ENCODE data around the gene SNPH. TPM values are rescaled to one million over a fixed set of nuclear protein-coding genes. Genes with fewer than 3 reads are reported as not detected.

Gene SNPH
- total RNA-seq, 2 experiments from 2014 or later: 1.9 to 2.1 TPM

- ChIA-PET CTCF (no interaction called here), POLR2A (interaction anchor here (0.6 kb wide), 1 partner anchor 13 kb away, joined by 4 read pairs; no protein-coding TSS in a partner anchor)
These were observed 16.9 kb downstream of the SNPH start for GRCh38 chr20:1282966-1283365.

DNA sequence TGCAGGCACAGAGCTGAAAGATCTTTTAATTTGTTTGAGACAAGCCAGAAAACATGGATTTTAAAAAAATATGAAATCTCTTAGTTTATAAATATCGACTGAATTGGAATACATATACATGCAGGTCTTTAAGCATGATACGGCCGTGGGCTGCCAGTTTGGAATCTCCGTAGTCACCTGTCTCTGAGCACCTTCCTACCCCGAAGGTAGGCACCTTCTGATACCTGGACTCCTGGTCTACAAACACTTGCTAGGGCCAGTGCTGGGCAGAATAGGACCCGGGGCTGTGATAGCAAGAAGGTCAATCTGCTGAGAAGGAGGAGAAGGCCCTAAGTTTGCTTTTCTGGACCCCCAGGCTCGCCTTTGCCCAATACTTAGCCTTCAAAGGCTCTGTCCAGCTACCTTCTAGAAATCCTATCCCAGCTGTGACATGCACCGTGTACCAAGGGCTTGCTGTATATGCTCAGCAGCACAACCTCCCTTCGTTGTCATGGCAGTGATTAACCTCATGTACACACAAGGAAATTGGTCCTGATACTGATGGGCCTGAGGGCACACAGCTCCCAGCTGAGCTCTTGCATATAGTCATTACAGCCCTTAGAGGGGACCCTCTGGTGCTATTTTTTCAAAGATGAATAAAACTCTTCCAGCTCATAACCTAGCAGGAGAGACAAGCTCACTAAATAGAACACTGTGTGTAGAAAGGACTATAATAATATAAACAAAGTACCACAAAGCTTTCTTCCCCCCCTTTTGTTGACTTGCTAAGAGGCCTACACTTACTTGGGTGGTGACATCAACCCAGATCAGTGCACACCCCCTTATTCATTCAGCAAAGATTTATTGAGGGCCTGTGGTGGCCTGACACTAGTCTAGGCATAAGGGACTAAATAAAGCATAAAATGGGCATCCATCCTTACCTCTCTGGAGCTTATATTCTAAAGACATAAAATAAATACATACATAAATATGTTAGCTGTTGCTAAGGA, 17.7 kb downstream of the SNPH start:
- CTCF ChIA-PET: no interaction called here
- POLR2A ChIA-PET: interaction anchor here (0.6 kb wide), 1 partner anchor 14 kb away, joined by 4 read pairs; no protein-coding TSS in a partner anchor

DNA sequence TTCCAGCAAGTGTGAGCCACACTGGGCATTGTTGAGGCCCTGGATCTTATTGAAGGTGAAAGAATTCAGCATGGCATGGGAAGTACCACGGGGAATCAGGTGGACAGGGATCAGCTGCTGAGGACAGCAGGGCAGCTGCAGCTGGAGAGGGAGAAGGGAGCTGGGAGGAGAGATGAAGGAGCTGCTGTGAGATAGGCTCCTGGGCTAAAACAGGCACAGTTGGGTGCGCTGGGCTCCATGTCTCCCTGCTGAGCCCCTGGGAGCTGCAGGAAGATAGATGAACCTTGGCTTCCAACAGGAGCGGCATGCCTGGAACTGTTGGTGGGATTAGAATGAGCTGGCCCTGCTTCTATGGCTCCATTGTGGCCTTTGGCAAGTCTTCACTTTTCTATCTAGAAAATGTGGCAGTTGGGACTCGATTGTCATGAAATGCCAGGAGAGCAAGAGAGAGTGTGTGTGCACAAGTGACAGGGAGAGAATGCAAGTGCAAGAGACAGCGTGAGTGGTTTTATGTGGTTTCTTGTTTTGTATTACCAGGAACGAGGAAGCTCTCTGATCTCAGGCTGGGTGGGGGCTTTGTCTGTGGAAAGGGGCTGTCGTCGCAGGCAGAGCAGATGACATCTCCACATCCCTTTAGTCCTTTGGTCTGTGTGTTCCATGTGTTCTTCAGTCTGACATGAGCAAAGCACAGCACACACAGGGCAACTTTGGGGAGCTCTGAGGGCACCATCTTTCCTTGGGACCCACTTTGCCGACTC, 20.4 kb downstream of the SNPH start:
- ChIA-PET POLR2A (interaction anchor here (0.6 to 0.7 kb wide), 2 partner anchors 40 to 153 kb away, joined by 3 to 4 read pairs; no protein-coding TSS in a partner anchor), CTCF (interaction anchor here (0.6 to 1.0 kb wide), 2 partner anchors 14 to 68 kb away, joined by 3 to 6 read pairs; no protein-coding TSS in a partner anchor)

DNA sequence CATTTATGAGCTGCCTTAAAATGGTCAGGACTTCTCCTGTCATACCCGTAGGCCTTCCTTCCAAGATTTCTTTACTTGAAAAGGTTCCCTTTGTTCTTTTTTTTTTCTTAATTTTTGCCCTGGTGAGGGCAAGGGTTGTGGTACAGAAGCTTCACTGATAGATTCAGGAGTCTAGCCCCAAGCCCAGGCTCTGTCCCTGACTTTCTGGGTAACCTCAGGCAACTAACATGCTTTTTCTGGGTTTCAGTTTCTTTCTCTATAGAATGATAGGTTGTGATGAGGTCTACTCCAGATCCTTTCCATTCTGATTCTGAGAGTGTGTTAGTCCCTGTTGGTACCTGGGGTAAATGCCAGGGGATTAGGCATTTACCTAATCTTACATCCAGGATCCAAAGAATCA, 21.2 kb downstream of the SNPH start:
- CTCF ChIA-PET: interaction anchor here (1.0 kb wide), 1 partner anchor 13 kb away, joined by 3 read pairs; no protein-coding TSS in a partner anchor

GRCh38 chr20:1287787-1288569, 21.9 kb downstream of the SNPH start:
- POLR2A ChIA-PET: no interaction called here
- CTCF ChIA-PET: no interaction called here

More for the DNA sequence above, 21.2 kb downstream of the SNPH start:
- POLR2A ChIA-PET: no interaction called here

DNA sequence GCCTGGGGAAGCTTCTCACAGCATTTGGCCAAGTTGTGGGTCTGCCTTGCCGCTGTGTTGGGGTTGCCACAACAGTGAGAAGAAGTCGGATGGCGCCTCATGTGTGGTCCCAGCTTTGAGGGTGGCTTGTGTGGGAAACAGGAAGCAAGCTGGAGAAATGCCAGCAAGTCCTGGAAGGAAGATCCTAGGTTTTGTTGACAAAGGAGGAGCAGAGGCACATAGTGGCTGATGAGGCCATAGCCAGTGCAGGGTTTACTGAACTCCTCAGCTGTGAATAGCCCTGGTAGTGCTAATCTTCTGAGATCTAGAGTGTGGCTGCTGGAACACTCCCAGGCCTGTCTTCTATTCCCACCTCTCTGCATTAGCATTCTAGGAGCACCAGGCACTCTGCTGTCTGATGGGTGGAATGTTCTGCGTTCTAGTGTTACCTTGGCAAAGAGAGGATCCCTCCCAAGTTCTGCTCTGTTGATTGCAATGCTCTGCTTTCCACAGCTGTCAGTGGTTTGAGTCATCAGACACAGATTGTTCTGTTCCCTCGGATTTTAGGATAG, 25.2 kb downstream of the SNPH start:
- ChIA-PET CTCF (no interaction called here), POLR2A (no interaction called here)

GRCh38 chr20:1292620-1293019, 26.5 kb downstream of the SNPH start:
- CTCF ChIA-PET: no interaction called here

GRCh38 chr20:1293641-1294379, 27.7 kb downstream of the SNPH start:
- ChIA-PET POLR2A (no interaction called here), CTCF (no interaction called here)

More at GRCh38 chr20:1292620-1293019, 26.5 kb downstream of the SNPH start:
- POLR2A ChIA-PET: no interaction called here

DNA sequence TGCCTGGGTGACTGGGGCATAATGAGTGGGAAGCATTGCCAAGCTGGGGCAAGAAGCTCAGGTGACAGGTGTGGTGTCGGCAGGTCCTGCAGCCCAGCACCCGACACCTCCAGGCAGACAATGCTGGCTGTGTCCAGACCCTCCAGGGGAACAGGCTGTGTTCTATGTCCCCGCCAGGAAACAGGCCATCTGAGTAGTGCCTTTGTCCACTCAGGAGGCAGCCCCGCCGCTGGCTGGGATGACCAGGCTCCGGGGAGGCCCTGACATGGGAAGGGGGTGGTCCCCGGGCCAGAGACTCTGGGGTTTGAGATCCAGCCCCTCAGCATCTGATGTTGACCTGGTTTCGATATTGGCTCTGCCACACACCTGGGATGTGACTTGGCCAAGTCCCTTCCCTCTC, 28.4 kb downstream of the SNPH start:
- CTCF ChIA-PET: no interaction called here
- POLR2A ChIA-PET: no interaction called here

GRCh38 chr20:1295276-1295930, 29.3 kb downstream of the SNPH start:
- POLR2A ChIA-PET: no interaction called here
- CTCF ChIA-PET: no interaction called here

DNA sequence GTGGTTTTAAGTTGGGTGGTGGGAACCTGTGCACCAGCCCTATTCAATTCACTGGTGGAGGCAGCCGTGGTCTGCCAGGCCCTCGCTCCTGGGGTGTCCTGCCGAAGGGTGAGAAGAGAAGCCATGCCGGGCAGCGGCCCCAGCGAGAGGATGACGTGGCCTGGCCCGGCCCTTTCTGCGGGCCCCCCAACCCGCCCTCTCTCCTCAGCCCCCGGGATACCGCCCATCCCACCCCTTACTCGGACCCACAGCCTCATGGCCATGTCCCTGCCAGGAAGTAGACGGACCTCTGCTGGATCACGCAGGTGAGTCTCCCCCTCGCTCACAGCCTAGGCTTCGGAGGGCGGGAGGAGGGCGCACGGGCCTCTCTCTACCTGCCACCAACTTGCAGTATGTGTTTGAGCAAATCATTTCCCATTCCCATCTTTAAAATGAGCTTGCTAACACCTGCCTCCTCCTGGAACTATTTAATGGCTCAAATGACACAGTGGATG, 30.1 kb downstream of the SNPH start:
- ChIA-PET CTCF (no interaction called here), POLR2A (no interaction called here)

- POLR2A ChIA-PET: no interaction called here
- CTCF ChIA-PET: no interaction called here
These were observed 30.8 kb downstream of the SNPH start for GRCh38 chr20:1296922-1297321.

DNA sequence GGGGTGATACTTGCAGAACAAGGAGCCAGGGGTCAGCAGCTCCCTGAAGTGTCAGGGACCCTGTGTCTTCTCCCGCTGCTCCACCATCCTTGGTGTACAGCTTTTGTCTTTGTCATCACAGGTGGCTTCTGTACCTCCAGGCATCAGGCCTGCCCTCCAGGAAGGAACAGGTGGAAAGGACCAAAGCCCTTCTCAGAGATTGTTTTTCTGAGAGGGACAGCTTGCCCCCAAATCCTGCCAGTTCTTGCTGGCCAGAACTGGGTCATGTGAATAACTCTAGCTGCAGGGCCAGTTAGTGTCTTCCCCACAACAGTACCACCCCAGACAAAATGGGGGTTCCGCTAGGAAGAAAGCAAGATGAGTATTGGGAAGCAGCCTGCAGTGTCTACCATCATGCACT, 31.4 kb downstream of the SNPH start:
- ChIA-PET CTCF (interaction anchor here (2.0 kb wide), 1 partner anchor 169 kb away, joined by 5 read pairs; the partner anchor contains the start of gene NSFL1C), POLR2A (no interaction called here)

- POLR2A ChIA-PET: no interaction called here
- CTCF ChIA-PET: interaction anchor here (2.0 kb wide), 1 partner anchor 168 kb away, joined by 5 read pairs; the partner anchor contains the start of gene NSFL1C
These were observed 32.1 kb downstream of the SNPH start for GRCh38 chr20:1298166-1298565.

DNA sequence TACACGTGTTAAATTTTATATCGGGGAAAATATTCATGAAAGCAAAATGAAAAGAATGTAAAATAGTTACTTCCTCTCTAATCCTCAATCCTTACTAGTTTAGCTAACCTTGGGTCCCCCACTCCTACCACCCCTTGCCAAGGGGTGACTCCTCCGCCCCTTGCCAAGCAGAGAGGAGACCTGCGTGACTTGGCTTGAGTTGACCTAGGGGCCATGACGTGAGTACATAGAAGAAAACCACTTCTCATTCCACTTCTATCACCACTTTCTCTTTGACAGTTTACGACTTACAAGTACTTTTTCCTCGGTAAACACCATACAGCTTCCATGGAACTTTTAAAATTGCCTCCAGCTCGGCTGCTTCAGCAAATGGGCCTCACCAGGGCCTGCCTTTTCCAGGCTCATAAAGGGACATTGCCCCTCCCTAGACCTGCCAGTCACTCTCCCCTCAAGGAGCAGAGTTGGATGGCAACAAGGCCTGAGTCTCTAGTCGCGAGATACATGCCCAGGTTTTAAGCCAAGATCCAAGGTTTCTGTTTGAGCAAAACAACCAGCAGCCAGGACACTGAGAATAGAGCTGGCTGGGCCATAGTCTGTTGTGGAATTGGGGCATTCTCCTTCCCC, 32.9 kb downstream of the SNPH start:
- CTCF ChIA-PET: interaction anchor here (0.6 to 2.0 kb wide), 3 partner anchors 87 to 167 kb away, joined by 3 to 5 read pairs (median 3); partner anchors contain the start of gene NSFL1C
- POLR2A ChIA-PET: no interaction called here

DNA sequence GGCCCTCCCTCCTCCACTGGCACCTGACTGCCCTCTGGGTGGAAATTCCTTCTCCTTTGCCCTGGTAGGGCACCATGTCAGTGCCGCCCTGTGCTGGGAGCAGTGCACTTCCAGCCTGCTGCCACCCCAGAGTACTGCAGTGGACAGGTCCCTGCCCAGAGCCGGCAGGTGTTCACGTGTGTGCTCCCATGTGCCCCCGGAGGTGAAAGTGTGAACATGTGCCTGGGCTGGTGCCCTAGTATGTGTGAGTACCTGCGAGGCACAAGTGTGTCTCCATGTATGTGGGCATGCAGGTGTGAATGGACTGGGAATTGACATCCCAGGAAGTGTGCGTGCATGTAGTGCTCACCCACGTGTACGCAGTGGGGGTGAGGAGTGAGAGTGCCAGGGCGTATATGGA, 33.4 kb downstream of the SNPH start:
- CTCF ChIA-PET: interaction anchor here (1.0 to 2.0 kb wide), 2 partner anchors 99 to 166 kb away, joined by 3 to 5 read pairs; partner anchors contain the start of gene NSFL1C
- POLR2A ChIA-PET: no interaction called here
